HepG2 (cell line): Measurements from ENCODE around the gene BRSK2. TPM values are rescaled to one million over a fixed set of nuclear protein-coding genes. Genes with fewer than 3 reads are reported as not detected.
A peak's percentile ranks its signal among the peaks of the same experiment; 100 is the strongest.

Experiments used
- BCL3 ChIP-seq: sonication (generic); formaldehyde crosslinking; IDR thresholded peaks from 2 replicates; pipeline ENCODE4 v1.5.1; 2020; ENCODE audit warnings: mild to moderate bottlenecking, missing genetic modification reagents, moderate library complexity
- BRCA1 ChIP-seq: sonication (generic); formaldehyde crosslinking; IDR thresholded peaks from 2 replicates; pipeline ENCODE4 v1.4.0; 2020; ENCODE audit warnings: missing genetic modification reagents
- ERF ChIP-seq: IDR thresholded peaks from 2 replicates; pipeline ENCODE4 v1.6.1; 2018; ENCODE audit warnings: missing biosample characterization, missing genetic modification reagents
- GMEB1 ChIP-seq: sonication (generic); formaldehyde crosslinking; IDR thresholded peaks from 2 replicates; pipeline ENCODE4 v1.5.1; 2020; ENCODE audit warnings: missing genetic modification reagents, mild to moderate bottlenecking, borderline replicate concordance
- GTF3A ChIP-seq: sonication (generic); formaldehyde crosslinking; conservative IDR thresholded peaks from 2 replicates; pipeline ENCODE4 v1.4.0; 2020; ENCODE audit warnings: mild to moderate bottlenecking, missing genetic modification reagents
- HMGXB4 ChIP-seq, 2 experiments: sonication (generic) in 1 of 2; formaldehyde crosslinking in 1 of 2; IDR thresholded peaks; 2 replicates each; pipeline versions ENCODE4 v1.4.0 to v1.6.1; 2018 to 2020; ENCODE audit warnings: missing genetic modification reagents in 2 of 2, borderline replicate concordance in 1 of 2, low read depth in 1 of 2, mild to moderate bottlenecking in 1 of 2, missing biosample characterization in 1 of 2
- HOMEZ ChIP-seq: IDR thresholded peaks from 2 replicates; pipeline ENCODE4 v1.6.1; 2016; ENCODE audit warnings: low read depth
- KLF13 ChIP-seq: sonication (generic); formaldehyde crosslinking; IDR thresholded peaks from 2 replicates; pipeline ENCODE4 v1.4.0; 2020; ENCODE audit warnings: mild to moderate bottlenecking, missing genetic modification reagents
- NFYB ChIP-seq: sonication (generic); formaldehyde crosslinking; IDR thresholded peaks from 2 replicates; pipeline ENCODE4 v1.4.0; 2020; ENCODE audit warnings: missing genetic modification reagents
- POGZ ChIP-seq: sonication (generic); formaldehyde crosslinking; IDR thresholded peaks from 2 replicates; pipeline ENCODE4 v1.4.0; 2020; ENCODE audit warnings: mild to moderate bottlenecking, missing genetic modification reagents
- PRDM15 ChIP-seq: sonication (generic); formaldehyde crosslinking; IDR thresholded peaks from 2 replicates; pipeline ENCODE4 v1.4.0; 2020; ENCODE audit warnings: missing genetic modification reagents
- SSRP1 ChIP-seq: IDR thresholded peaks from 2 replicates; pipeline ENCODE4 v1.6.1; 2016; ENCODE audit warnings: control low read depth
- ZBTB38 ChIP-seq: sonication (generic); formaldehyde crosslinking; IDR thresholded peaks from 2 replicates; pipeline ENCODE4 v1.5.1; 2020; ENCODE audit warnings: mild to moderate bottlenecking, missing genetic modification reagents
- ZNF205 ChIP-seq: IDR thresholded peaks from 2 replicates; pipeline ENCODE4 v1.6.1; 2018; ENCODE audit warnings: missing biosample characterization, missing genetic modification reagents
- ZNF691 ChIP-seq: sonication (generic); formaldehyde crosslinking; IDR thresholded peaks from 2 replicates; pipeline ENCODE4 v1.4.0; 2020; ENCODE audit warnings: missing genetic modification reagents, low read depth, mild to moderate bottlenecking, borderline replicate concordance
- polyA plus RNA-seq, 8 experiments: library from polyadenylated mRNA; depleted of rRNA in 3 of 8; stranded (reverse) in 7 of 8; unstranded in 1 of 8; fragments of >200 nt; fragmentation: Illumina TruSeq in 4 of 8; extraction: Trizol in 4 of 8; gene quantifications; 2 replicates each; pipeline versions ENCODE4 v1.2.1 to v1.2.3, GENCODE V29; 2011 to 2016; ENCODE audit warnings: low read depth in 4 of 8, missing spikeins in 1 of 8, mixed read lengths in 1 of 8; ENCODE audit not compliant: insufficient read depth in 1 of 8
- total RNA-seq, 5 experiments: library from RNA; depleted of rRNA; stranded (reverse); fragments of >200 nt; fragmentation: Illumina TruSeq; extraction: Trizol; gene quantifications; 2 replicates each; pipeline ENCODE4 v1.2.3, GENCODE V29; 2016; ENCODE audit warnings: low read depth in 1 of 5

BRSK2 gene
- total and polyA plus RNA-seq, 2 of the 13 experiments (the other 11 are each of a cell fraction or from before 2014, with no cell fraction given), result 0.74 to 1.1 TPM

GRCh38 chr11:1389103-1389931 is 417 bp upstream of the BRSK2 start (continued):
- TF ChIP-seq ZNF691 (CRISPR knock-in tag) (0 out of 2 replicates have a peak, but pooled peaks have one; percentile 32), KLF13 (CRISPR knock-in tag) (no peak), GTF3A (no peak), HMGXB4 (CRISPR knock-in tag; IDR thresholded peaks at IDR 0.05; ENCODE audit: borderline replicate concordance in 1 of 2, low read depth in 1 of 2) (peak; percentile 33 to 42; a peak in 2 of 4 replicates), SSRP1 (CRISPR knock-in tag) (no peak), ERF (CRISPR knock-in tag) (0 out of 2 replicates have a peak, but pooled peaks have one; percentile 31), BCL3 (CRISPR knock-in tag) (0 out of 2 replicates have a peak, but pooled peaks have one; percentile 41), POGZ (CRISPR knock-in tag) (no peak), ZBTB38 (CRISPR knock-in tag) (0 out of 2 replicates have a peak, but pooled peaks have one; percentile 24), NFYB (CRISPR knock-in tag) (peak; percentile 73), ZNF205 (CRISPR knock-in tag) (0 out of 2 replicates have a peak, but pooled peaks have one; percentile 35), PRDM15 (no peak), GMEB1 (CRISPR knock-in tag) (peak; percentile 63; the same call in 1 of the 2 replicates), HOMEZ (0 out of 2 replicates have a peak, but pooled peaks have one; percentile 31), BRCA1 (CRISPR knock-in tag) (no peak)
